SJSA1 (cell line): Measurements from ENCODE around the gene ENDOV. TPM values are rescaled to one million over a fixed set of nuclear protein-coding genes. Genes with fewer than 3 reads are reported as not detected.

ENCODE experiments used
- DNase-seq, 2 experiments: peaks; one replicate each; pipeline ENCODE4 v3.0.0-alpha.2; 2015 to 2020; ENCODE audit warnings: low spot score in 2 of 2, low read depth in 1 of 2
- H3K27ac ChIP-seq: fragments of 250-450 bp; sonication (Bioruptor Pico); 2 replicates; pipeline ENCODE4 v1.5.1; 2020; ENCODE audit warnings: mild to moderate bottlenecking, moderate library complexity
- H3K27me3 ChIP-seq: fragments of 250-450 bp; sonication (Bioruptor Pico); replicated peaks from 2 replicates; pipeline ENCODE4 v1.5.1; 2020; ENCODE audit warnings: mild to moderate bottlenecking, moderate library complexity
- H3K36me3 ChIP-seq: fragments of 250-450 bp; sonication (Bioruptor Pico); 2 replicates; pipeline ENCODE4 v1.5.1; 2020; ENCODE audit warnings: mild to moderate bottlenecking
- H3K4me1 ChIP-seq: fragments of 250-450 bp; sonication (Bioruptor Pico); replicated peaks from 2 replicates; pipeline ENCODE4 v1.6.1; 2021; ENCODE audit warnings: mild to moderate bottlenecking
- H3K4me3 ChIP-seq: fragments of 250-450 bp; sonication (Bioruptor Pico); 2 replicates; pipeline ENCODE4 v1.5.1; 2020; ENCODE audit warnings: mild to moderate bottlenecking
- H3K9me3 ChIP-seq: fragments of 250-450 bp; sonication (Bioruptor Pico); replicated peaks from 2 replicates; pipeline ENCODE4 v1.5.1; 2020; ENCODE audit warnings: mild to moderate bottlenecking
- total RNA-seq: library from RNA; depleted of rRNA; stranded (reverse); fragments of >200 nt; shearing (Covaris generic); gene quantifications from 2 replicates; pipeline ENCODE4 v1.2.3, GENCODE V29; 2014

Gene ENDOV
- total RNA-seq, 1 experiment from 2014 or later, result 25.6 TPM

- Histone ChIP-seq H3K27ac (no peak overlapping the region), H3K4me1 (peaks cover 27% of the 10 kb centered on the region), H3K4me3 (no peak overlapping the region), H3K36me3 (no peaks in the 10 kb centered on the region; the same call in 1 of the 2 replicates), H3K27me3 (peaks cover 99% of the 10 kb centered on the region), H3K9me3 (peaks cover 8% of the 10 kb centered on the region)
- no peak for DNase-seq
Measured at GRCh38 chr17:80471922-80472321, 57.0 kb downstream of the ENDOV start.

- no peaks in the 10 kb centered on the region; the same call in 1 of the 2 replicates for H3K36me3 ChIP-seq
- H3K9me3 ChIP-seq, result peaks cover 13% of the 10 kb centered on the region
- DNase-seq, result no peak
- no peak overlapping the region for H3K27ac ChIP-seq
- H3K4me1 ChIP-seq, result peaks cover 38% of the 10 kb centered on the region
- no peak overlapping the region for H3K4me3 ChIP-seq
- peaks cover 100% of the 10 kb centered on the region for H3K27me3 ChIP-seq
Measured at GRCh38 chr17:80472996-80473395, 58.0 kb downstream of the ENDOV start.

DNA sequence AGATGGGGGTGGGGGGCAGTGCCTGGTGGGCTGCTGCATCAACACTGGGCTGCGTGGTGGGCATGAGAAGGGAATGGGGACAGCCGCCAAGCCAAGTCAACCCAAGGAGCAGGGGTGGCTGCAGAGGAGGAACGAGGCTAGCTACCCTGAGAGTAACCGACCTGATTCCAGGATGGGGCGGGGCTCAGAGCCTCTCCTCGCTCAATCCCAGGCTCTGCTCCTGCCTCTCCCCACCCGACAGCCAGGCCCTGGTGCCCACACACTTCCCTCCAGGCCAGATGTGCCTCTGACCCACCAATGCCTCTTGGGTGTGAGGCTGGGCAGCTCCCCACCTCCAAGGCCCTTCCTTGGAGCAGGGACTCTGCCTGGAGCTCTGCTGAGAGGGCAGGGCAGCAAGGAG, 58.7 kb downstream of the ENDOV start:
- Histone ChIP-seq H3K27ac (no peak overlapping the region), H3K4me1 (peaks cover 45% of the 10 kb centered on the region), H3K9me3 (peaks cover 13% of the 10 kb centered on the region), H3K27me3 (peaks cover 100% of the 10 kb centered on the region), H3K4me3 (no peak overlapping the region), H3K36me3 (no peaks in the 10 kb centered on the region; the same call in 1 of the 2 replicates)
- DNase-seq, result no peak

DNA sequence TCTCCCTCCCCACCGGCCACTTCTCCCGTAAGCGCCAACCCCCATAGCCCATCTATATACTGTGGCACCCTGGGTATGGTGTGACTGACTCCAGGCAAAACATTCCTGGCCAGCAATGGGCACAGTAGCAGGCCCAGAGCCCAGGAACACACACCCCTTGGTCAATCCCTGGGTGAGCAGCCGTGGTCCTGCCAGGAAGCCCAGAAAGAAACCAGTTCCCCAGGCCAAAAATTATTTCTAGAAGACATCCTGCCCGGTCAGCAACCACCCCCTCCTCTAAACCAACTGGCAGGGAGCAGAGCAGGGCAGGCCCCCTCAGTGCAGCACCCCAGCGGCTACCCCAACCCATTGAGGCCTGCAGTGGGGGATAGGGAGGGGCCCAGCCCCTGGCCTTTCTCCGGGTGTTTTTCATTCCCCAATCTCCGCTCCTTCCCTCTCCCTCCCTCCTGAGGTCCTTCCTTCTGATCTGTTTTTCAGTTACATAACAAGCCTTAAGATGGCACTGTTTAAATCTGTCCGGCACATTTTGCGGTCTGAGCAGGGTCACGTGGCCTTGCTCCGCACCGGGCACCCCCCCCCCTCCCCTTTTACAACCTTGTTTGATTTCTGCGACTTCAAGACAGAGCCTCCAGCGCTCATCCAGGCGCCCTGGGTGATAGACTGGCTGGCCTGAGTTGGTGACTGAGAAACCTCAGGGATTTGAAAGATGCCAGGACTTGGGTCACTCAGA, 59.4 kb downstream of the ENDOV start:
- Histone ChIP-seq H3K4me3 (no peak overlapping the region), H3K36me3 (no peaks in the 10 kb centered on the region; the same call in 1 of the 2 replicates), H3K27me3 (peaks cover 100% of the 10 kb centered on the region), H3K27ac (no peak overlapping the region), H3K4me1 (peaks cover 45% of the 10 kb centered on the region), H3K9me3 (peaks cover 13% of the 10 kb centered on the region)
- peak in 1 of 2 experiments; percentile 52 for DNase-seq

GRCh38 chr17:80474961-80475909, 60.3 kb downstream of the ENDOV start:
- peaks cover 13% of the 10 kb centered on the region for H3K9me3 ChIP-seq
- H3K4me1 ChIP-seq, result peaks cover 45% of the 10 kb centered on the region
- no peaks in the 10 kb centered on the region; the same call in 1 of the 2 replicates for H3K36me3 ChIP-seq
- H3K27ac ChIP-seq, result no peak overlapping the region
- DNase-seq, result no peak
- H3K4me3 ChIP-seq, result no peak overlapping the region
- peaks cover 99% of the 10 kb centered on the region for H3K27me3 ChIP-seq

GRCh38 chr17:80475910-80476876, 61.2 kb downstream of the ENDOV start, which contains the start of gene NPTX1:
Gene NPTX1 (minus strand): TSS chr17:80476607. CDS start chr17:80476446, 161 bp downstream.
- Histone ChIP-seq H3K9me3 (peaks cover 13% of the 10 kb centered on the region), H3K36me3 (no peaks in the 10 kb centered on the region; the same call in 1 of the 2 replicates), H3K4me1 (peaks cover 45% of the 10 kb centered on the region), H3K27me3 (peaks cover 98% of the 10 kb centered on the region), H3K27ac (no peak within 1 kb of the TSS), H3K4me3 (peak within 1 kb of the TSS; percentile 14)
- no peak for DNase-seq

GRCh38 chr17:80476877-80477646, 62.1 kb downstream of the ENDOV start:
- no peak overlapping the region for H3K27ac ChIP-seq
- H3K36me3 ChIP-seq, result no peaks in the 10 kb centered on the region; the same call in 1 of the 2 replicates
- peaks cover 13% of the 10 kb centered on the region for H3K9me3 ChIP-seq
- no peak for DNase-seq
- peaks cover 45% of the 10 kb centered on the region for H3K4me1 ChIP-seq
- peak overlapping the region; percentile 8 for H3K4me3 ChIP-seq
- peaks cover 95% of the 10 kb centered on the region for H3K27me3 ChIP-seq

DNA sequence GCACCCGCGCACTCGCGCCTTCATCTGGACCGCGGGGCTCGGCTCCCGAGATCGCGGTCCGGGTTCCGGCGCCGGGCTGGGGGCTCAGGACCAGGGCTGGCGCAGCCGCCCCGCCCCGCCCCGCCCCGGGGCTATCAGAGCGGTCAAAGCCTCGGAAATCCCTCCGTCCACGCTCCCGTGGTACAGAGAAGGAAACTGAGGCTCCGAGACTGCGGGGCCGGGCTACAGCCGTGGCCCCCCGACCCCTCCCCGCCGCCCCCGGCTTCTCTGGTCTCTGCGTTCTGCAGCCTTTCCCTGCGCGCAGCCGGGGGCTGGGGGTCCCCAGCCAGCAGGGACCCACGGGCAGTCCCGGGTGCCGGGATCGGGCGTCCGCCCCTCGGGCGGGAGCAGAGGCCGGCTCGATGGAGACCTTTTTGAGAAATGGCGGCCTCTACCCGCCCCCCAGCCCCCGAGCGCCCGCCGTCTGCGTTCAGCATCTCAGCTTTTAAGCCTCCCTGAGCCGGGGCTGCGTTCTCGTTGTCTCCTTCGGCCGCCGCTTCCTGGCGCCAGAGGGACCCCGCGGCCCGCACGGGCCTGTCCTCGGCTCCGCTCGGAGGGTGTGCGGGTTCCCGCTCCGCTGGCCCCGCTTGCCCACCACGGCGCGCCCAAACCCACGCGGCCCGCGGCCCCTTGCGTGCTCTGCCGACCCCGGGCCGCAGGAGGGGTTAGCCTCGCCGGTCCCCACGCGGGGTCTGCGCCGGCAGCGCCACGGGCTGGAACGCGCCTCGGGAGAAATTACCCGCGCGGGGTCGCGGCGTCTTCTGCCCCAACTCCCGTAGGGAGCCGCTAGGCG, 62.9 kb downstream of the ENDOV start:
- Histone ChIP-seq H3K36me3 (no peaks in the 10 kb centered on the region; the same call in 1 of the 2 replicates), H3K9me3 (peaks cover 13% of the 10 kb centered on the region), H3K27me3 (peaks cover 87% of the 10 kb centered on the region), H3K4me3 (peak overlapping the region; percentile 27), H3K27ac (no peak overlapping the region), H3K4me1 (peaks cover 48% of the 10 kb centered on the region)
- DNase-seq, result peak in 1 of 2 experiments; percentile 64

DNA sequence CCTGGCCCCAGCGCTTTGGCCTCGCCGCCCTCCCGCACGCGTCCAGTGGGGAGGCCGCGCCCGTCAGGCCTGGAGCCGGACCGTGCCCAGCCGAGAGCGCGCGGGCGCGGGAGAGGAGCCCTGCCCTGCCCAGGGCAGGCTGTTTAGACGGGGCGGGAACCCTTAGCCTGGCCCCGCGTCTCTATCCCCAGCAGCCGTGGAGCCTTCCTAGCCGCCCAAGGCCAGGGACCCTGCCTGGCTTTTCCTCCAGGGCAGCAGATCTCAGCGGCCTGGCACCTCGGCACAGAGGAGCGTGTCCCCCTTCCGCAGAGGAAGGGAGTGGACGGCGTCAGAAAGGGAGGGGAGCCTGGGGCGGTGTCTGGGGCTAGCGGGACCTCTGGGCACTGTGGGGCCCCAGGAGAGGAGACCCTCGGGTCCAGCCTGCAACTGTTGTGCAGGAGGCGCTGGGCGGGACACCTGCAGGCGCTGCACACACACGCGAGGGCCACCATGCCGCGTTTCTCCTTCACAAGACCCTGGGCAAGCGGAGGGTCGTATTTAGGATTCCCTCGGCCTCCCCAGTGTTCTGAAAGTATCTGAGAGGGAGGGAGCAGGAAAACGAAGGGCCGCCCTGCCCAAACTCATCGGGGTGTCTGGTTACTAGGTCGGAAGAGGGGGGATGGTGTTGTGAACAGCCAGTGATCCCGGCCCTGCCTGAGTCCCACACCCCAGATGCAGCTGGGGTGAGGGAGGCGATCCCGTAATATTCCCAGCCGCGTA, 63.7 kb downstream of the ENDOV start:
- no peak for DNase-seq
- H3K36me3 ChIP-seq, result no peaks in the 10 kb centered on the region; the same call in 1 of the 2 replicates
- H3K9me3 ChIP-seq, result peaks cover 13% of the 10 kb centered on the region
- peaks cover 82% of the 10 kb centered on the region for H3K27me3 ChIP-seq
- no peak overlapping the region for H3K27ac ChIP-seq
- peak overlapping the region; percentile 27 for H3K4me3 ChIP-seq
- peaks cover 51% of the 10 kb centered on the region for H3K4me1 ChIP-seq

DNA sequence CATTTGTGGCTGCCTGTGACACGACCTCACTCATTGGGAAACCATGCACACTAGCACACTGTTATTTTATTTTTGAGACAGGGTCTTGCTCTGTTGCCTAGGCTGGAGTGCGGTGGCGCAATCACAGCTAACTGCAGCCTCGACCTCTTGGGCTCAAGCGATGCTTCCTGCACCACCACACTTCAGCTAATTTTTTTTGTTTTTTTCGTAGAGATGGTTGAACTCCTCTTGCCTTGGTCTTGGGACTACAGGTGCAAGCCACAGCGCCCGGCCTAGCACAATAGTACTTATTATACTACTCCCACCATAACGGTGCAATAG, 64.2 kb downstream of the ENDOV start:
- no peak overlapping the region for H3K27ac ChIP-seq
- peaks cover 13% of the 10 kb centered on the region for H3K9me3 ChIP-seq
- peaks cover 76% of the 10 kb centered on the region for H3K27me3 ChIP-seq
- no peaks in the 10 kb centered on the region; the same call in 1 of the 2 replicates for H3K36me3 ChIP-seq
- no peak overlapping the region for H3K4me3 ChIP-seq
- peaks cover 51% of the 10 kb centered on the region for H3K4me1 ChIP-seq
- DNase-seq, result no peak

- no peak overlapping the region for H3K4me3 ChIP-seq
- H3K4me1 ChIP-seq, result peaks cover 41% of the 10 kb centered on the region
- H3K9me3 ChIP-seq, result peaks cover 13% of the 10 kb centered on the region
- DNase-seq, result no peak
- peaks cover 69% of the 10 kb centered on the region for H3K27me3 ChIP-seq
- no peak overlapping the region for H3K27ac ChIP-seq
- no peaks in the 10 kb centered on the region; the same call in 1 of the 2 replicates for H3K36me3 ChIP-seq
Measured at GRCh38 chr17:80480248-80480647, 65.3 kb downstream of the ENDOV start.
